ENCODE results near the gene LAMB4.

DNA sequence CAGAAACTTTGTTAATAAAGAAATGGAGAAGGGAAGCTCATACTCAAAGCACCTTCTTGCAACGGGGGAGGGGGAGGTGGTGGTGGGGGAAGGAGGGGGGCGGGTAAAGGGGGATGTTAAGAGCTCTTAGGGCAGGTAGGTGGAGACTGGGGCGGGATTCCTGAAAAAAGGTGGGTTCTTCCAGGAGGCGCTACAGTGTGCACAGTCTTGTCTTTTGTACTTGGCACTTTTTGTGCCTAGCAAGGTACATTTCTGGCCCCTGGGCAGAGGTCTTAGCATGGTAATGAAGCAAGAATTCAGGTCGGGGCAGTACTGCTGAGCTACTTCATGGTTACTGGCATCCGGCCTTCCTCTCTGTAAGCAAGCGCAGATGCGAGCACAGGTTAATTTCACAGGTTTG, 15.2 kb upstream of the LAMB4 start:
- TF ChIP-seq, protein P1, sequence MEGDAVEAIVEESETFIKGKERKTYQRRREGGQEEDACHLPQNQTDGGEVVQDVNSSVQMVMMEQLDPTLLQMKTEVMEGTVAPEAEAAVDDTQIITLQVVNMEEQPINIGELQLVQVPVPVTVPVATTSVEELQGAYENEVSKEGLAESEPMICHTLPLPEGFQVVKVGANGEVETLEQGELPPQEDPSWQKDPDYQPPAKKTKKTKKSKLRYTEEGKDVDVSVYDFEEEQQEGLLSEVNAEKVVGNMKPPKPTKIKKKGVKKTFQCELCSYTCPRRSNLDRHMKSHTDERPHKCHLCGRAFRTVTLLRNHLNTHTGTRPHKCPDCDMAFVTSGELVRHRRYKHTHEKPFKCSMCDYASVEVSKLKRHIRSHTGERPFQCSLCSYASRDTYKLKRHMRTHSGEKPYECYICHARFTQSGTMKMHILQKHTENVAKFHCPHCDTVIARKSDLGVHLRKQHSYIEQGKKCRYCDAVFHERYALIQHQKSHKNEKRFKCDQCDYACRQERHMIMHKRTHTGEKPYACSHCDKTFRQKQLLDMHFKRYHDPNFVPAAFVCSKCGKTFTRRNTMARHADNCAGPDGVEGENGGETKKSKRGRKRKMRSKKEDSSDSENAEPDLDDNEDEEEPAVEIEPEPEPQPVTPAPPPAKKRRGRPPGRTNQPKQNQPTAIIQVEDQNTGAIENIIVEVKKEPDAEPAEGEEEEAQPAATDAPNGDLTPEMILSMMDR (conservative IDR thresholded peaks at IDR 0.05; ENCODE audit: low read depth, low read length) = no peak
- TF ChIP-seq, protein P2, sequence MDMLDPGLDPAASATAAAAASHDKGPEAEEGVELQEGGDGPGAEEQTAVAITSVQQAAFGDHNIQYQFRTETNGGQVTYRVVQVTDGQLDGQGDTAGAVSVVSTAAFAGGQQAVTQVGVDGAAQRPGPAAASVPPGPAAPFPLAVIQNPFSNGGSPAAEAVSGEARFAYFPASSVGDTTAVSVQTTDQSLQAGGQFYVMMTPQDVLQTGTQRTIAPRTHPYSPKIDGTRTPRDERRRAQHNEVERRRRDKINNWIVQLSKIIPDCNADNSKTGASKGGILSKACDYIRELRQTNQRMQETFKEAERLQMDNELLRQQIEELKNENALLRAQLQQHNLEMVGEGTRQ (IDR thresholded peaks at IDR 0.05; ENCODE audit: low read depth, low read length) = no peak
- no peak for TF ChIP-seq SMC3 (IDR thresholded peaks at IDR 0.05; ENCODE audit: low read depth, low read length)
- TF ChIP-seq MXI1 (IDR thresholded peaks at IDR 0.05; ENCODE audit: borderline replicate concordance, low read depth, low read length) = no peak
- TF ChIP-seq CHD1 (IDR thresholded peaks at IDR 0.05; ENCODE audit: low read depth, low read length) = no peak
- TF ChIP-seq BHLHE40 (IDR thresholded peaks at IDR 0.05; ENCODE audit: low read depth, low read length) = no peak
